WTC11 (cell line): ENCODE results near the gene IL12RB1.

ENCODE experiments used
- FOXP1 ChIP-seq: sonication (generic); formaldehyde crosslinking; IDR thresholded peaks from 2 replicates; pipeline ENCODE4 v1.8.0; 2022; ENCODE audit warnings: missing genetic modification reagents, mild to moderate bottlenecking, moderate library complexity, borderline replicate concordance
- NR2C2 ChIP-seq: sonication (generic); formaldehyde crosslinking; IDR thresholded peaks from 2 replicates; pipeline ENCODE4 v1.8.0; 2022; ENCODE audit warnings: mild to moderate bottlenecking, missing genetic modification reagents
- RORB ChIP-seq: fragments of 250-450 bp; sonication (Bioruptor Pico); IDR thresholded peaks from 2 replicates; pipeline ENCODE4 v1.9.0; 2021; ENCODE audit warnings: mild to moderate bottlenecking
- ZNF263 ChIP-seq: sonication (generic); formaldehyde crosslinking; IDR thresholded peaks from 2 replicates; pipeline ENCODE4 v1.8.1; 2022; ENCODE audit warnings: low read depth, mild to moderate bottlenecking, moderate library complexity, missing genetic modification reagents
- TF ChIP-seq, protein P1 (sequence below): fragments of 200-600 bp; IDR thresholded peaks from 2 replicates; pipeline ENCODE4 v1.8.0; 2022; ENCODE audit warnings: antibody characterized with exemption
- TF ChIP-seq, protein P2 (sequence below): sonication (generic); formaldehyde crosslinking; IDR thresholded peaks from 2 replicates; pipeline ENCODE4 v1.8.1; 2022; ENCODE audit warnings: low read depth, mild to moderate bottlenecking, moderate library complexity, missing genetic modification reagents, borderline replicate concordance

DNA sequence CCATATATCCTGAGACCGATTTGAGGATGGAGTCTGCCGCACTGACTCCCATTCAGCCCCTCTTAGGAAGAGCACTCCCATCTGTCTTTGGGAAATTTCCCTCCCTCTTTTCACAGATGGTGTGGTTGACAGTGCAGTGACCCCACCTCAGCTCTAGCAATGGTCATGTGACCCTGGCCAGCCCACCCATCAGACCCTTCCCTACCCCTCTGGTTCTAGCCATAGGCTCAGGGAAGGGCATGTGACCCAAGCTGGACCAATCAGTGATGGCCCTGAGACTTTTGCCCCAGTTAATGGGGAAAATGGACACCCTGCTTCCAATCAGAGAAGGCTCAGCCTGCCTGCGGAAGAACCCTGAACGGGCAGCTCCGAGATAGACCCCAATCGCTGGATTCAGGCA, 26.3 kb downstream of the IL12RB1 start:
- TF ChIP-seq FOXP1 (CRISPR knock-in tag) (no peak), RORB (CRISPR knock-in tag) (no peak), ZNF263 (CRISPR knock-in tag) (no peak), NR2C2 (CRISPR knock-in tag) (no peak)
- TF ChIP-seq, protein P1, sequence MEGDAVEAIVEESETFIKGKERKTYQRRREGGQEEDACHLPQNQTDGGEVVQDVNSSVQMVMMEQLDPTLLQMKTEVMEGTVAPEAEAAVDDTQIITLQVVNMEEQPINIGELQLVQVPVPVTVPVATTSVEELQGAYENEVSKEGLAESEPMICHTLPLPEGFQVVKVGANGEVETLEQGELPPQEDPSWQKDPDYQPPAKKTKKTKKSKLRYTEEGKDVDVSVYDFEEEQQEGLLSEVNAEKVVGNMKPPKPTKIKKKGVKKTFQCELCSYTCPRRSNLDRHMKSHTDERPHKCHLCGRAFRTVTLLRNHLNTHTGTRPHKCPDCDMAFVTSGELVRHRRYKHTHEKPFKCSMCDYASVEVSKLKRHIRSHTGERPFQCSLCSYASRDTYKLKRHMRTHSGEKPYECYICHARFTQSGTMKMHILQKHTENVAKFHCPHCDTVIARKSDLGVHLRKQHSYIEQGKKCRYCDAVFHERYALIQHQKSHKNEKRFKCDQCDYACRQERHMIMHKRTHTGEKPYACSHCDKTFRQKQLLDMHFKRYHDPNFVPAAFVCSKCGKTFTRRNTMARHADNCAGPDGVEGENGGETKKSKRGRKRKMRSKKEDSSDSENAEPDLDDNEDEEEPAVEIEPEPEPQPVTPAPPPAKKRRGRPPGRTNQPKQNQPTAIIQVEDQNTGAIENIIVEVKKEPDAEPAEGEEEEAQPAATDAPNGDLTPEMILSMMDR, result no peak
- TF ChIP-seq, protein P2, sequence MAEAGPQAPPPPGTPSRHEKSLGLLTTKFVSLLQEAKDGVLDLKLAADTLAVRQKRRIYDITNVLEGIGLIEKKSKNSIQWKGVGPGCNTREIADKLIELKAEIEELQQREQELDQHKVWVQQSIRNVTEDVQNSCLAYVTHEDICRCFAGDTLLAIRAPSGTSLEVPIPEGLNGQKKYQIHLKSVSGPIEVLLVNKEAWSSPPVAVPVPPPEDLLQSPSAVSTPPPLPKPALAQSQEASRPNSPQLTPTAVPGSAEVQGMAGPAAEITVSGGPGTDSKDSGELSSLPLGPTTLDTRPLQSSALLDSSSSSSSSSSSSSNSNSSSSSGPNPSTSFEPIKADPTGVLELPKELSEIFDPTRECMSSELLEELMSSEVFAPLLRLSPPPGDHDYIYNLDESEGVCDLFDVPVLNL (CRISPR knock-in tag), result no peak
